NCI-H2171 (cell line): Measurements from ENCODE around the gene CFAP91.

Experiments
- DNase-seq: peaks from one replicate; lab custom pipeline; 2025; lab: John Stamatoyannopoulos, UW

CFAP91 gene

GRCh38 chr3:119743921-119744320 lies 41.1 kb downstream of the CFAP91 start:
- no peak for DNase-seq

- no peak for DNase-seq
These were observed 43.1 kb downstream of the CFAP91 start for GRCh38 chr3:119745942-119746341.

- DNase-seq: no peak
These were observed 43.6 kb downstream of the CFAP91 start for GRCh38 chr3:119746423-119746822.

GRCh38 chr3:119747357-119747756 lies 44.5 kb downstream of the CFAP91 start:
- no peak for DNase-seq

GRCh38 chr3:119748991-119749390 lies 46.2 kb downstream of the CFAP91 start:
- DNase-seq: no peak

GRCh38 chr3:119751423-119751822 lies 48.6 kb downstream of the CFAP91 start:
- DNase-seq: no peak
